Liver (tissue), 3 donors: ENCODE measurements around the gene MDGA2.

ENCODE experiments used
- FOXA1 ChIP-seq: IDR thresholded peaks from 2 replicates; pipeline ENCODE4 v1.6.1; 2016; ENCODE audit warnings: antibody characterized with exemption
- GABPA ChIP-seq, 2 donors: IDR thresholded peaks in 1 of 2; conservative IDR thresholded peaks in 1 of 2; 2 replicates each; pipeline ENCODE4 v1.6.1; 2016; ENCODE audit warnings: antibody characterized with exemption in 2 of 2, mild to moderate bottlenecking in 1 of 2, moderate library complexity in 1 of 2
- TAF1 ChIP-seq: conservative IDR thresholded peaks from 2 replicates; pipeline ENCODE4 v1.6.1; 2016; ENCODE audit warnings: antibody characterized with exemption, mild to moderate bottlenecking
- TF ChIP-seq, protein P1 (sequence below): fragments of 150-350 bp; IDR thresholded peaks from 2 replicates; pipeline ENCODE4 v1.5.1; 2017; ENCODE audit warnings: improper control_type of control experiment, low read depth, low read length; ENCODE audit not compliant: missing input control
- TF ChIP-seq, protein P2 (sequence below): IDR thresholded peaks from 2 replicates; pipeline ENCODE4 v1.6.1; 2016; ENCODE audit warnings: antibody characterized with exemption
- TF ChIP-seq, protein P3 (sequence below): IDR thresholded peaks from 2 replicates; pipeline ENCODE4 v1.6.1; 2016; ENCODE audit warnings: antibody characterized with exemption
- donor health status: healthy.
- donor health status: healthy.

DNA sequence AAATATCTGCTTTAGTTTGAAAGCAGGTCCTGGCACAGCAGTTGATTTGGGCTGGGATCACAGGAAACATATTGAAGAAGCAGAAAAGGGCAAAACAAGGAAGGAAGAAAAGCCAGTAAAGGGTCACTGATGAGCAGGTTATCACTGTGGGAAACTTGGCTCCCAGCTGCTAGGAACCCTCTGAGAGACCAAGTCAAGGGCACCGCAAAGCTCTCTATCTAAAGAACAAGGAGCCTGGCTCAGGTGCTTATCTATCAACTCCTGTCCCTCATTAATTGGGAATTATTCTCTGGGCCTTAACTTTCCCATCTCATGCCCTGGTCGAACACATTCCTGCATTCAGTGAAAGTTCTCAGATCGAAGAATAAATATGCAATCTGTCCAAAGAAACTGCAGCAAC lies 572.9 kb downstream of the MDGA2 start:
- no peak for TF ChIP-seq GABPA (IDR thresholded peaks at IDR 0.05 in 1 of 2, conservative IDR thresholded peaks at IDR 0.05 in 1 of 2)
- TF ChIP-seq, protein P1, sequence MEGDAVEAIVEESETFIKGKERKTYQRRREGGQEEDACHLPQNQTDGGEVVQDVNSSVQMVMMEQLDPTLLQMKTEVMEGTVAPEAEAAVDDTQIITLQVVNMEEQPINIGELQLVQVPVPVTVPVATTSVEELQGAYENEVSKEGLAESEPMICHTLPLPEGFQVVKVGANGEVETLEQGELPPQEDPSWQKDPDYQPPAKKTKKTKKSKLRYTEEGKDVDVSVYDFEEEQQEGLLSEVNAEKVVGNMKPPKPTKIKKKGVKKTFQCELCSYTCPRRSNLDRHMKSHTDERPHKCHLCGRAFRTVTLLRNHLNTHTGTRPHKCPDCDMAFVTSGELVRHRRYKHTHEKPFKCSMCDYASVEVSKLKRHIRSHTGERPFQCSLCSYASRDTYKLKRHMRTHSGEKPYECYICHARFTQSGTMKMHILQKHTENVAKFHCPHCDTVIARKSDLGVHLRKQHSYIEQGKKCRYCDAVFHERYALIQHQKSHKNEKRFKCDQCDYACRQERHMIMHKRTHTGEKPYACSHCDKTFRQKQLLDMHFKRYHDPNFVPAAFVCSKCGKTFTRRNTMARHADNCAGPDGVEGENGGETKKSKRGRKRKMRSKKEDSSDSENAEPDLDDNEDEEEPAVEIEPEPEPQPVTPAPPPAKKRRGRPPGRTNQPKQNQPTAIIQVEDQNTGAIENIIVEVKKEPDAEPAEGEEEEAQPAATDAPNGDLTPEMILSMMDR: no peak
- TF ChIP-seq, protein P2, sequence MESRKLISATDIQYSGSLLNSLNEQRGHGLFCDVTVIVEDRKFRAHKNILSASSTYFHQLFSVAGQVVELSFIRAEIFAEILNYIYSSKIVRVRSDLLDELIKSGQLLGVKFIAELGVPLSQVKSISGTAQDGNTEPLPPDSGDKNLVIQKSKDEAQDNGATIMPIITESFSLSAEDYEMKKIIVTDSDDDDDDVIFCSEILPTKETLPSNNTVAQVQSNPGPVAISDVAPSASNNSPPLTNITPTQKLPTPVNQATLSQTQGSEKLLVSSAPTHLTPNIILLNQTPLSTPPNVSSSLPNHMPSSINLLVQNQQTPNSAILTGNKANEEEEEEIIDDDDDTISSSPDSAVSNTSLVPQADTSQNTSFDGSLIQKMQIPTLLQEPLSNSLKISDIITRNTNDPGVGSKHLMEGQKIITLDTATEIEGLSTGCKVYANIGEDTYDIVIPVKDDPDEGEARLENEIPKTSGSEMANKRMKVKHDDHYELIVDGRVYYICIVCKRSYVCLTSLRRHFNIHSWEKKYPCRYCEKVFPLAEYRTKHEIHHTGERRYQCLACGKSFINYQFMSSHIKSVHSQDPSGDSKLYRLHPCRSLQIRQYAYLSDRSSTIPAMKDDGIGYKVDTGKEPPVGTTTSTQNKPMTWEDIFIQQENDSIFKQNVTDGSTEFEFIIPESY: no peak
- no peak for TF ChIP-seq TAF1
- TF ChIP-seq FOXA1: no peak
- TF ChIP-seq, protein P3, sequence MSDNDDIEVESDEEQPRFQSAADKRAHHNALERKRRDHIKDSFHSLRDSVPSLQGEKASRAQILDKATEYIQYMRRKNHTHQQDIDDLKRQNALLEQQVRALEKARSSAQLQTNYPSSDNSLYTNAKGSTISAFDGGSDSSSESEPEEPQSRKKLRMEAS: no peak
